HG03469 (cell line): ENCODE results near the gene C16orf54.
"Not testable (repeated sequence)": the region's sequence is repeated elsewhere in the genome, so short reads cannot be mapped to it uniquely, and the experiment has no call there.

ENCODE experiments used
- ATAC-seq: cut with Tn5 transposase; IDR thresholded peaks from one replicate; pipeline ENCODE4 v1.9.1; 2021; ENCODE audit warnings: mild to moderate bottlenecking, moderate library complexity, moderate number of reproducible peaks; ENCODE audit not compliant: unreplicated experiment

C16orf54 gene, protein sequence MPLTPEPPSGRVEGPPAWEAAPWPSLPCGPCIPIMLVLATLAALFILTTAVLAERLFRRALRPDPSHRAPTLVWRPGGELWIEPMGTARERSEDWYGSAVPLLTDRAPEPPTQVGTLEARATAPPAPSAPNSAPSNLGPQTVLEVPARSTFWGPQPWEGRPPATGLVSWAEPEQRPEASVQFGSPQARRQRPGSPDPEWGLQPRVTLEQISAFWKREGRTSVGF

DNA sequence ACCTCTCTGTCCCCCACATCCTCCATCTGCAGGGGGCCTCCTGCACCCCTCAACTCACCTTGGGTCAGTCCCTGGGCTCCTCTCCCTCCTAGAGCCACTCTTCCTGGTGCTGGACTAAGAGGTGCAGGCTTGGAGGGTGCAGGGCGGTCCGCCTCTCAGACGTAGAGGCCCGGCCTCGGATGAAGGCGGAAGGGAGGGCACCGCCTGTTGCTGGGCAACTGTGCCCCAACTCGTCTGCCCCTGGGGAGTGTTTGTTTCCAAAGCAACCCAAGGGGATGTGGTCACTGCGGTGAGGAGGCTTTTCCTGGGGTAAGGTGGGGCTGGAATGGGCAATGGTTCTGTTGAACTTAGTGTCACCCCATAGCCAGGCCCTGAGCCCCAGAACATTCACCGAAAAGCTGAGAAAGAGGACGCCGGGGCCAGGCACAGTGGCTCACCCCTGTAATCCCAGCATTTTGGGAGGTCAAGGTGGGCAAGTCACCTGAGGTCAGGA lies at the start of gene C16orf54:
Gene C16orf54, minus strand, starts transcription at position 138 of the 493 bp plus-strand sequence. CDS start 1,039 bp downstream, outside the sequence.
- ATAC-seq, result peak; percentile 45

DNA sequence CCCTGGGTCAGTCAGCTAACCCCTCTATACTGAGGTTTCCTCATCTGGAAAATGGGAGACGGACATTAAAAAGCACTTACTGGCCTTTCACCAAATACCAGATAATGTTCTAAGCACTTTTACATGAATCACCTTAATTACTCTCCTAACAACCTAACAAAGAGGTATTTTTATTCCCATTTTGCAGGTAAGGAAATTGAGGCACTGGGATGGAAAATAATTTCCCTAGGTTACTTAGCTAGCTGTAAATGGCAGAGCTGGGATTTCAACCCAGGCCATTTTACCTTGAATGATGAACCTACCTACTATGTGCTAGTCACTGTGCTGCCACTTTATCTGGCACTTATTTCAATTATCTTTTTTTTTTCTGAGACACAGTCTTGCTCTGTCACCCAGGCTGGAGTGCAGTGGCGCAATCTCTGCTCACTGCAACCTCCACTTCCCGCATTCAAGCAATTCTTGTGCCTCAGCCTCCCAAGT lies 48.5 kb upstream of the C16orf54 start:
- no peak for ATAC-seq

DNA sequence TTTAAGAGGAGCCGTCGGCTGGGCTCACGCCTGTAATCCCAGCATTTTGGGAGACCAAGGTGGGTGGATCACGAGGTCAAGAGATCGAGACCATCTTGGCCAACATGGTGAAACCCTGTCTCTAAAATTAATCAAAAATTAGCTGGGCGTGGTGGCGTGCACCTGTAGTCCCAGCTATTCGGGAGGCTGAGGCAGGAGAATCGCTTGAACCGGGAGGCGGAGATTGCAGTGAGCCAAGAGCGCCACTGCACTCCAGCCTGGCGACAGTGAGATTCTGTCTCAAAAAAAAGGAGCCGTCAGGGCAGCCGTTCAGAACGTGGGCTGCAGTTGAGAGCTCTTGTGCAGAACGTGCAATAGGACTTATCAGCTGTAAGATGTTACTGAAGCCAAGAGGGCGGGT lies 47.4 kb upstream of the C16orf54 start:
- ATAC-seq, result not testable (repeated sequence)

DNA sequence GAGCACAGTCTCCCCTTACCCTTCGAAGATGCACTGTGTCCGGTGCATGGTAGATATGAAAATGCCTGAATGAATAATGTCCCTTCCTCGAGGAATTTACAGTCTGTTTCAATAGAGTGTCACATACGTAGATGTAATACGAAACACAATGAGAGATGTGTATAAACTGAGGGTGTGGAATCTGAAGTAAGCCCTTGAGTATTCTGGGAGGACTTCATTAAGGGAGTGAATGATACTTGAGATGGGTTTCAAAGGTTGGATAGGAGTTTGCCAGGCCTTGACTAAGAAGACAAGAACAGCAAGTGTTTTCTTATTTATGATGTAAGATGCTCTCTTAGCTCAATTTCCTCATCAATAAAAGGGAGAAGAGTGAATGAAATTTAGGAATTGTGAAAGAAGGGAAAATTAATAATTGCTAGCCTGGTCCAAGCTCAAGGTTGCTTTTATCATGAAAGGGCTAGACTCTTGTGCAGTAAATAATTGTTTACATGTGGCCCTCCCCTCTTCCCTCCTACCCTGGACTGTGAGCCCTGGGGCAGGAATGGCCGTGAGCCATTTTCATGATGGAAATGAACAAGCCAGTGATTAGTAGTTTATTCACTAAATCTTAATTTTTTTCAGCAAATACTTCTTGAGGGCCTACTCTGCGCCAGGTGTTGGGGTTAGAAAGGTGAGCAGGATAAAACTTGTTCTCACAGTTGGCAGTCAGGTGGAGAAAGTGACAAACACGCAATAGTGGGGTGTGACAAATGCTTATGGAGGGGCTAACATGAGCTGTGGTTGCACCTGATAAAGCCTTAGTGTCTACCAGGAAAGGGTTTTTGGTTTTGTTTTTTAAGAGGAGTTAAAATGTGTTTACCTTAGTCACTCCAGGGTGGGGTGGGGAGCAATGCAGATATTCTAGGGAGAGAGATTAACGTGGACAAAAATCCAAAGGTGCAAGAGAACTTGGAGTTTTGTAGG lies 46.3 kb upstream of the C16orf54 start:
- ATAC-seq, result no peak

DNA sequence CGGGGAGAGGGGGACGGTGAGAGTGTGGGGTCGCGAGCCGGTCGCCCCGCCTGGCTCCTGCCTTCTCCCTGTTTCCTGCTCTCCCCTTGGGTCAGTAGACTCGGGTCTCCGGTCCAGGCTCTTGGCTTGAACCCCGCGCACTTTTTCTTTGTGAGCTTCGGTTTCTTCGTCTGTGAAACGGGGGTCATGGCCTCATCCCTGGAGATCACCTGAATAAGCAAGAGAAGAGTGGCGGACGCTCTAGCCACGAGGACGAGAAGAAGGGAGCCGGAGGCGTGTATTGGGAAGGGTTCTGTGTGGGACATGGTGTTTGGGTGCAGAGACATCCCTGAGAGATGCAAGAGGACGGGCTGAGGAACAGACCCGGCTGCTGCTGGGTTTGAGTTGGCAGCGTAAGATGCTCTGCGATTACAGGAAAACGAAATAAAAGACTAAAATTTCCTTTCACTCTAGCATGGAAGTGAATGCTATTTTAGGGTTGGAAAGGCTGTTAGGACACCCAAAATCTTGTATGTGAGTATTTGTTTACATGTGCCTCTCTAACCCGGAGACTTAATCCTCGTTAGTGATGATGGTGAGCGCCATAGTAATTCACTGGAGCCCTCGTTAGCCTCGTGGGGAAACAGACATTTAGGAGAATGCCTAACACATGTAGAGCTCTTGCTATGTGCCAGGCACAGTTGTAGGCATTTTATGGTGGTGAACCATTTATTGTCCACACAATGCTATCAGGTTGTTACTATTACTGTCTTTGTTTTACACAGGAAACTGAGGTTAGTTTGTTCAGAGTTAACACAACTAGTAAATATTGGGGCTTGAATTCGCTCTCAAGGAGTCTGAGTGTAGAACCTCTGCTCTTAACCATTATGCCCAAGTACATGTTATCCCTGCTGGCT lies 45.4 kb upstream of the C16orf54 start:
- no peak for ATAC-seq

DNA sequence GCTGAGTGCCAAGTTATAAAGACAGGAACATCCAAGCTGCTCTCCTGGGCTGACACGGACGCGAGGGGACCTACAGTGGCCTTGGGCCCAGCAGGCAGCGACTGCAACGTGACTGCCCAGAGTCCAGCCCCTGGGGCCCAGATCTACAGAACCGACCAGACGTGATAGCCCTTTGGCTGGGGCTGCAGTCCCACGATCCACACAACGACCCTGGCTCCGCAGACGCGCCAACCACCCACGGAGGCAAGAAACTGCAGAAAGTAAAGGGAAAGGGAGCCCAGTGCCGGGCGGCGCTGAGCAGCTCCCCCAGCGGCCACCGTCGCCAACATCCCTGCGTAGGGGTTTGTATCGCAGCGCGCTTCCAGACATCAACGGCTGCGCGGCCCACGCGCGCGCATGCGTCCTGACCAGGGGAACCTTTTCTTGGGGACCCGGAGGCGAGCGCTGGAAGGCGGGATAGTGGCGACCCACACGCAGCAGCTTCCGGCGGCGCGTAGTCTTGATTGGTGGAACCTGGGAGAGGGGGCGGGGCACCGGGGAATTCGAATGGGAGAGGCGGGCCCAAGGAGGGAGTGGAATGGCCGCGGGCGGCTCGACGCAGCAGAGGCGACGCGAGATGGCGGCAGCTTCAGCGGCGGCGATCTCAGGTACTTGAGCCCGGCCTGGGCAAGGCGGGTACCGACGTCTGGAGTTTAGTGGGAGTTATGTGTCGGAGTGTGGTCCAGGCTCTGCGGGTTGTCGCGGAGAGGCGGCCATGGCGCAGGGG lies 44.6 kb upstream of the C16orf54 start, which contains the start of gene KIF22:
Gene KIF22, plus strand, starts transcription at position 569 of the 766 bp plus-strand sequence. Its CDS starts 9 bp downstream, at position 578.
- ATAC-seq, result peak; percentile 75

DNA sequence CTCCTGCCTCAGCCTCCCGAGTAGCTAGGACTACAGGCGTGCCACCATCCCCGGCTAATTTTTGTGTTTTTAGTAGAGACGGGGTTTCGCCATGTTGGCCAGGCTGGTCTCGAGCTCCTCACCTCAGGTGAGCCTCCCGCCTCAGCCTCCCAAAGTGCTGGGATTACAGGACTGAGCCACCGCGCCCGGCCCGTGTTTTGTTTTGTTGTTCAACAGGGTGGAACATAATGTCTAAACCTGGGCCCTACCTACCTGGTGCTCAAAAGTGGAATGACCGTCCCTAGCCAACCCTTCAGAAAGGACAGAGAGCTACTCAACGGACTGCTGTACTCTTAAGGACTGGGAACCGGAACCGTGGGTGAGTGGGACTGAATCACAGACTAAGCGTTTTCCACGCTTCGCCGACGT lies 44.0 kb upstream of the C16orf54 start:
- no peak for ATAC-seq

DNA sequence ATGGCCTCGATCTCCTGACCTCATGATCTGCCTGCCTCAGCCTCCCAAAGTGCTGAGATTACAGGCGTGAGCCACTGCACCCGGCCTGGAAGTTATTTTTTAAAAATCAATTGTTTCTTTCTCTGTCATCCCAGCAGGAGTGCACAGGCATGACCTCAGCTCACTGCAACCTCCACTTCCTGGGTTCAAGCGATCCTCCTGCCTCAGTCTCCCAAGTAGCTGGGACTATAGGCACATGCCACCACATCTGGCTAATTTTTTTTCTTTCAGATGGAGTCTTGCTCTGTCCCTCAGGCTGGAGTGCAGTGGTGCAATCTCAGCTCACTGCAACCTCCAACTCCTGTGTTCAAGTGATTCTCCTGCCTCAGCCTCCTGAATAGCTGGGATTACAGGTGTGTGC lies 41.4 kb upstream of the C16orf54 start:
- not testable (repeated sequence) for ATAC-seq

DNA sequence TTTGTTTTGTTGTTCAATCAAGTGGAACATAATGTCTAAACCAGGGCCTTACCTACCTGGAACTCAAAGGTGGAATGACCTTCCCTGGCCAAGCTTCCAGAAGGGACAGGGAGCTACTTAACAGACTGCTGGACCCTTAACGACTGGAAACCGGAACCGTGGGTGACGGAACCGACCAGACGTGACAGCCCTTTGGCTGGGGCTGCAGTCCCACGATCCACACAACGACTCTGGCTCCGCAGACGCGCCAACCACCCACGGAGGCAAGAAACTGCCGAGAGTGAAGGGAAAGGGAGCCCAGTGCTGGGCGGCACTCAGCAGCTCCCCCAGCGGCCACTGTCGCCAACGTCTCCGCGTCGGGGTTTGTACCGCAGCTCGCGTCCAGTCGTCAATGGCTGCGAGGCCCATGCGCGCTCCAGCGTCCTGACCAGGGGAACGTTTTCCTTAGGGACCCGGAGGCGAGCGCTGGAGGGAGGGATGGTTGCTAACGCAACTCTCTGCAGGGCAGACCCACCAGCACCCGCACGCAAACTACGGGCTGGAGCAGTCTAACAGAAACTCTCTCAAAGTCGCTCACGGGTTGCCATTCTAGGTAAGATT lies 39.2 kb upstream of the C16orf54 start:
- ATAC-seq, result no peak

DNA sequence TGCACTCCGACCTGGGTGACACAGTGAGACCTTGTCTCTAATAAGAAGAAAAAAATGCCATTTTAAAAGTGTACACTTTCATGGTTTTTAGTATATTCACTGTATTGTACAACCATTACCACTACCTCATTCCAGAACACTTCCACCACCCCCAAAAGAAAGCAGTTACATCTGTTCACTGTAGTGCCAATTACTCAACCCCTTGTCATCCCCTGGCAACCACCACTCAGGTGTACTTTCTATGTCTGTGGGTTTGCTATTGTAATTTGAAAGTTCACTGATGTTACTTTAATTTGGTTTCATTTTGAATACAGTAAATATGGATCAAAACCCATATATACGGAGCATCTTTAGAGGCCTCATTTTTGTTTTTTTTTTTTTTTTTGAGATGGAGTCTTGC lies 38.4 kb upstream of the C16orf54 start:
- no peak for ATAC-seq

DNA sequence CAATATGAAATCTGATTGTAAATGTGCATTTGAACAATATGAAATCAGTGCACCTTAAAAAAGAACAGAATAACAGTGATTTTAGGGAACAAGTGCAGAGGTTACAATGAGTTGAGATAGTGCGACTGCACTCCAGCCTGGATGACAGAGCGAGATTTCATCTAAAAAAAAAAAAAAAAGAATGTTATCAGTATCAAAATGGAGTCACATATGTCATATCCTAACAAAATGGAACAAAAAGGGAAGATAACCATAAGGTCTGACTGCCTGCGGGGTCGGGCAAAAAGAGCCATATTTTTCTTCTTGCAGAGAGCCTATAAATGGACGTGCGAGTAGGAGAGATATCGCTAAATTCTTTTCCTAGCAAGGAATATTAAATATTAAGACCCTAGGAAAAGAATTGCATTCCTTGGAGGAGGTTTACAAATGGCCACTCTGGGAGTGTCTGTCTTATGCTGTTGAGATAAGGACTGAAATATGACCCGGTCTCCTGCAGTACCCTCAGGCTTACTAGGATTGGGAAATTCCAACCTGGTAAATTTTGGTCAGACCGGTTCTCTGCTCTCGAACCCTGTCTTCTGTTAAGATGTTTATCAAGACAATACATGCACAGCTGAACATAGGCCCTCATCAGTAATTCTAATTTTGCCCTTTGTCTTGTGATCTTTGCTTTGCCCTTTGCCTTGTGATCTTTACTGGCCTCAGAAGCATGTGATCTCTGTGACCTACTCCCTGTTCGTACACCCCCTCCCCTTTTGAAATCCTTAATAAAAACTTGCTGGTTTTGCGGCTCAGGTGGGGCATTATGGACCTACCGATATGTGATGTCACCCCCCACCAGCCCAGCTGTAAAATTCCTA lies 37.5 kb upstream of the C16orf54 start:
- not testable (repeated sequence) for ATAC-seq

DNA sequence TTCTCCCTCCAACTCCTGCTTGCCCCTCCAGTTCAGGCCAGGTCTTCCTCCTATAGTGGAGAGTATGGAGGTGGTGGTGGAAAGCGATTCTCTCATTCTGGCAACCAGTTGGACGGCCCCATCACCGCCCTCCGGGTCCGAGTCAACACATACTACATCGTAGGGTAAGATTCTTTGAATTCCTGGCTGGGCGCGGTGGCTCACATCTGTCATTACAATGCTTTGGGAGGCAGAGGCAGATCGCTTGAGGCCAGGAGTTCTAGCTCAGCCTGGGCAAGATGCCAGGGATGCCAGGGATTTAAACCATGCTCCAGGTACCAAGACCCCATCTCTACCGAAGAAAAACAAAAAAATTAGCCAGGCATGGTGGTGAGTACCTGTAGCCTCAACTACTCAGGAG lies 33.7 kb upstream of the C16orf54 start:
- no peak for ATAC-seq

DNA sequence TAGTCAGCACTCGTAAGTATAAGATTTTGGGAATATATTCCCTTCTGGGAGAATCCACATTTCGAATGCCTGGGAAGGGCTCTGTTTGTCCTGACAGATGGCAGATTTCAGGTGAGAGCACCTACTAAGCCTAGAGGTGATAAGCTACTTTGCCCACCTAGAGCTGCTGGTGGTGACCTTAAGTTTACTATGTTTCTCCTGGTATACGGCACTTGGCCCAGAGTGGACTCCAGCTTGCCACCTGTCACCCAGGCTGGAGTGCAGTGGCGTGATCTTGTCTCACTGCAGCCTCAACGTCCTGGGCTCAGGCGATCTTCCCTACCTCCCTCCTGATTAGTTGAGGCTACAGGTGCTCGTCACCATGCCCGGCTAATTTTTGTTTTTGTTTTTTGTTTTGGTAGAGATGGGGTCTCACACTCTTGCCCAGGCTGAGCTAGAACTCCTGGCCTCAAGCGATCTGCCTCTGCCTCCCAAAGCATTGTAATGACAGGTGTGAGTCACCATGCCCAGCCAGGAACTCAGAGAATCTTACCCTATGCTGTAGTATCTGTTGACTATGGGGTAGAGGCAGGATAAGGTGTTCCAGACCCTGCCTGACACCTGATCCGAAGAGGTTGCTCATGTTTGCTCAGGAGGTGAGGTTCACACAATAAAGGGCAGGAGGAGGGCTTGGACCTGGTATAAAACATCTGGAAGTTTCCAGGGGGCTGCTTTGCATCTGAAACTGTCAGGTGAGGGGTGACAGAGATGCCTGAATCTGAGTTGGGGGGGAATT lies 32.0 kb upstream of the C16orf54 start, which contains the start of gene ZG16:
Gene ZG16, plus strand, starts transcription at position 681 of the 775 bp plus-strand sequence. CDS start 1,011 bp downstream, outside the sequence.
- no peak for ATAC-seq

DNA sequence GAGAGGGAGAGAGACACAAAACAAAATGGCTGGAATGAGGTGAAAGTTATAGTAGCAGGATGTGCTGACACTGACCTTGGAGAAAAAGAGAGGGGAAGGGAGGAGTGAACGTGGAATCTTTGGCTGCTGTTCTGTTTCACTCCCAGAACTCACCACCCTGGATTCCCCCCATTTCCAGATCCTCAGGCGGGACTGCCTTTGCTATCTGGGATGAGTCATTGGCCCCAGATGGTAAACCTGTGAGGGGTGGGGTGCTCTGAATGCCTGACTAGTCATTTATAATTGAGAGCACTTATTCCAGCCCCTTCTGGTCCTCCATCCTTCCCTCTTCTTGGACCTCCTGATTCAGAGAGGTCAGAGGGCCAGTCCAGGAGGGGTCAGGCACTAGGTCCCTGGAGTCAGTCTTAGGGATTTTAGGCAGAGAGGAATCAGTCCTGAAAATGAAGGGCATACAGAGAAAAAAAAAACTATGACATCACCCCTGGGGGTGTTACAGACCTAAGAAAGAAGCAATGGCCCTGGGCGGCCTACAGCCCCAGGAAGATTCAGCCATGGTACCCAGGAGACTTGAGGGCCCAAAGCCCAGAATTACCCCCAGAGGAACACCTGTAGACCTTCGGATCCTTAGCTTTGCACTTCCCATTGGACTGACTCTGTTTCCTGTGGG lies 30.1 kb upstream of the C16orf54 start:
- no peak for ATAC-seq

DNA sequence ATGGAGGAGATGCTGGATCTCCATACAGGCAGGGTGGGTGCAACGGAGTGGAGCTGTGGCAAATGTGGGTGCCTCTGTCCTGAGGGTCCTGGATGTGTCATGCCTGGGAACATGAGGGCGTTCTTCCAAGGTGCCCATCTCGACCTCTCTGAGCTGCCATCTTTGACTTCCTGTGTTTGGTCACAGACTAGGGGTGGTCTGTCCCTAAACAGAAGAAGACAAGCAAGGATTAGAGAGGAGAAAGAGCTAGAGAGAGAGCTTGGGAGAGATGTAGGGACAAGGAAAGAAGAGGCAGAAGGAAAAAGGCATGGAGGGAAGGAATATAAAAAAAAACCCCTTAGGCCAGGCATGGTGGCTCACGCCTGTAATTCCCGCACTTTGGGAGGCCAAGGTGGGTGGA lies 28.9 kb upstream of the C16orf54 start:
- no peak for ATAC-seq

DNA sequence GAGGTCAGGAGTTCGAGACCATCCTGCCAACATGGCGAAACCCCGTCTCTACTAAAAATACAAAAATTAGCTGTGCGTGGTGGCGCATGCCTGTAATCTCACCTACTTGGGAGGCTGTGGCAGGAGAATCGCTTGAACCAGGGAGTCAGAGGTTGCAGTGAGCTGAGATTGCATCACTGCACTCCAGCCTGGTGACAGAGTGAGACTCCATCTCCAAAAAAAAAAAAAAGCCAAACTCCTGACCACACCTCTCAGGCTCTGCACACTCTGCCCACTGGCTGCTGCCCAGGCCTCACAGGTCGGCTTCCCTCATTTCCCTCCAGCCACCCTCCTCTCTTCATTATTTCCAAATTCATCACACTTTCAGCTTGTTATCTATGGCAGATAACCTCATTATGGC lies 26.5 kb upstream of the C16orf54 start:
- not testable (repeated sequence) for ATAC-seq
